ENCODE results near the gene ANKRD27.
"Not testable (repeated sequence)": the region's sequence is repeated elsewhere in the genome, so short reads cannot be mapped to it uniquely, and the experiment has no call there.

The ANKRD27 gene

DNA sequence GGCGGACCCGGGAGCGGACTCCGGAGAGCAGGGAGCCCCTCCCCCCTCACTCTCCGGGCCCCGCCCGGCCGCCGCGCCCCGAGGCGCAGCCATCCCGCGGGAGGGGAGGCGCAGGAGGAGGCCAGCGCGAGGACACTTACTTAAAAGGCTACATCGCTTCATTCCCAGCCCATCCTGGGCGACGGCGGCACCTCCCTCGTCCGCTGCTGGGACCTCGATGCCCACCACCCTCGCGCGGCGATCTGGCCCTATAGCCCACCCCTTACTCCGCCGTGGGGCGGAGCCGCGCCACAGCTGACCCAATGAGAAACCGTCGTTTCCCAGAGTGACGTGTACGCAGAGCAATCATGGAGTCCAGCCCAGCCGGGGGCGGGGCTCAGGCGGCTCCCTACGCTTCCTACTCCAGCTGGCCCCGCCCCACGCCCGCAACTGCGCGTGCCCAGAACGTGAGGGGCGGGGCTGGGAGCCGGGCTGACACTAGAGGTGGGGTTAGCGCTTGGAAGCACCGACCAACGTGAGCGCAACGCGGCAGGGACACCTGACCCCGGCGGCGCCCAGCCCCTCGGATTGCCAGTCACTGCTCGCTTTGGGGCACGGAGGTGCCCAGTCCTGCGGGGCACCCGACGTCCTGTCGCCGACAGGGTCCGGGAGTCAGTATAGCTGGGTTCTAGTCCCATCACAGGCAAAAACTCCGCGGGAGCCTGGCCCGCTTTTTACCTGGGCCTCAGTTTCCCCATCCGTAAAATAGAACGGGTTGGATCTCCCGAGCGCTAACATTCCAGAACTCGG, at the start of gene ANKRD27:
Gene ANKRD27 (minus strand): TSS at position 250 of the 789 bp plus-strand sequence. CDS start 16,165 bp downstream, outside the sequence.
- DNase-seq = peak; percentile 92

DNA sequence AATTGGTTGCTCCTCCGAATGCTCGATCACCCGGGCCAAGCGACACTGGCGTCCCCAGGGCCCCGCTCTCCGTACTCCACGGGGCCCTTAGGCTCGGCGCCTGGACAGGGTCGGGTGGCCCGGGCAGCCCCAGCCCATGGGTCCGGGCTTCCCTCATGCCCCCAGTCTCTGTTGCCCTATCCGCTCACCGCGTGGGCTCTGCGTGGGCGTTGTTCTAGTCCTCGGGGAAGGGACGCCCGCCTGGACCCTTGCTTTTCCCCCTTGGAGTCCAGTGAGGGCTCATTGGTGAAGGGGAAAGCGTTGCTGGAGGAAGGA, 45.9 kb upstream of the ANKRD27 start:
- no peak for DNase-seq

GRCh38 chr19:32720216-32720935, 45.4 kb upstream of the ANKRD27 start:
- no peak for DNase-seq

GRCh38 chr19:32719611-32720059, 44.7 kb upstream of the ANKRD27 start, which contains the start of gene TDRD12:
Gene TDRD12, plus strand, starts transcription at chr19:32719767. Its CDS starts 306 bp downstream, at chr19:32720073.
- DNase-seq = no peak

GRCh38 chr19:32718286-32718685, 43.3 kb upstream of the ANKRD27 start:
- DNase-seq = no peak

- DNase-seq = no peak
Observed at GRCh38 chr19:32717496-32717895, 42.5 kb upstream of the ANKRD27 start.

GRCh38 chr19:32716203-32716602, 41.2 kb upstream of the ANKRD27 start:
- not testable (repeated sequence) for DNase-seq

DNA sequence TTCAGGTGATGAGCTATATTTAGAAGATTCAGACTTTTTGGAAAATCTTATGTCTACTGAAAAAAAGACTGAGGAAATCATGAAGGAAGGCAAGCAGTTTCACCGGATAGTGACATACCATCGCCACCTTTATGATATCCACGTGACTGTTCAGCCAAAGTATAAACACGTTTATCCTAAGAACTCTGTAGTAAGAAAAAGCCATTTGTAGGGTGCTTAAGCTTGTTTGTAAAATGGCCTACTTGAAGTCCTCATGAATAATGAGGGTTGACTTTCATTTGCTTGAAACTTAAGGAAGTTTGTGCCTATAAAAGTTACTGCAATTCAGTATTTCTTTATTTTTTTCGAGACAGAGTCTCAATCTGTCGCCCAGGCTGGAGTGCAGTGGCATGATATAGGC, 36.8 kb upstream of the ANKRD27 start:
- DNase-seq = no peak

- DNase-seq = no peak
Observed at GRCh38 chr19:32709032-32709431, 34.1 kb upstream of the ANKRD27 start.

- DNase-seq = no peak
Observed at GRCh38 chr19:32708457-32708856, 33.5 kb upstream of the ANKRD27 start.

GRCh38 chr19:32704006-32704405, 29.0 kb upstream of the ANKRD27 start:
- DNase-seq = not testable (repeated sequence)

DNA sequence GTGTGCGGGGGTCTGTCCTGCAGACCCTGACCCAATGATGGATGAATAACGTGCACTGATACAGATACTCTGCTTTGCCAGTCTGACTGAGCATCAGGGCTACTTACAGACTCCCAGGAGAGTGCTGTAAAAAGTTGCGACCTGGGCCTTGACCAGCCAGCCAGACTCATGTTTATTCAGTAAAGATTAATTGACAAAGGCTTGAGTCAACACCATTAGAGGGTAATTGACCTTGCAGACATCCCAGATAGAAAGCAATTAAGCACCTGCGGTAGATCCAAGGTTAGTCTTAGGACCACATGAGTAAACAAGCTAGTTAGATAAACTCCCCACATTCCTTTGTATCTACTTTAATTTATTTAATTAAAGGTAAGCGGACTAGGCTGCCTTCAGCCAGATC, 27.0 kb upstream of the ANKRD27 start:
- DNase-seq = no peak

DNA sequence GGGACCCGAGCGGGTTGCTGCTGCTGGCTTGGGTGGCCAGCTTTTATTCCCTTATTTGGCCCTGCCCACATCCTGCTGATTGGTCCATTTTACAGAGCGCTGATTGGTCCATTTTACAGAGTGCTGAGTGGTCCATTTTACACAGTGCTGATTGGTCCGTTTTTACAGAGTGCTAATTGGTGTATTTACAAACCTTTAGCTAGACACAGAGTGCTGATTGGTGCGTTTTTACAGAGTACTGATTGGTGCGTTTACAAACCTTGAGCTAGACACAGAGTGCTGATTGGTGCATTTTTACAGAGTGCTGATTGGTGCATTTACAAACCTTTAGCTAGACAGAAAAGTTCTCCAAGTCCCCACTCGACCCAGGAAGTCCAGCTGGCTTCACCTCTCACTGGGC, 25.1 kb upstream of the ANKRD27 start:
- not testable (repeated sequence) for DNase-seq

DNA sequence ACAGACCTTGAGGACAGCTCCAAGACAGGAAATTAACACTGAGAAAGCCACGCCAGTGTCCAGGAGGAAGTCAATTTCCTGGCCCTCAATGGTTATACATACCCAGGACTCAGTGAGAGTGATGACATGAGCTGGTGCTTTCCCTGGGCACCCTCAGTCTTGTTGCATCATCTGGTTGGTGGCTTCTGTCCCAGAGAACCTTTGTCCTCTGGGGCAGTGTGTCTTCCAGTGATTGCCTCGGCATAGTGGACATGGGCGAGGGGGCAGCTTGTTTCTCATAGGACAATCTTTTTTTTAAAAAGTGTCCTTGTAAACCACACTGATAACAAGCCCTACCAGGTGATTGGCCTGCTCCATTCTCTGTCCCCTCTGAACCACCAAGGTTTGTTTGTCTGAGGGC, 21.8 kb upstream of the ANKRD27 start:
- DNase-seq = not testable (repeated sequence)

- not testable (repeated sequence) for DNase-seq
Observed at GRCh38 chr19:32695506-32695905, 20.5 kb upstream of the ANKRD27 start.

DNA sequence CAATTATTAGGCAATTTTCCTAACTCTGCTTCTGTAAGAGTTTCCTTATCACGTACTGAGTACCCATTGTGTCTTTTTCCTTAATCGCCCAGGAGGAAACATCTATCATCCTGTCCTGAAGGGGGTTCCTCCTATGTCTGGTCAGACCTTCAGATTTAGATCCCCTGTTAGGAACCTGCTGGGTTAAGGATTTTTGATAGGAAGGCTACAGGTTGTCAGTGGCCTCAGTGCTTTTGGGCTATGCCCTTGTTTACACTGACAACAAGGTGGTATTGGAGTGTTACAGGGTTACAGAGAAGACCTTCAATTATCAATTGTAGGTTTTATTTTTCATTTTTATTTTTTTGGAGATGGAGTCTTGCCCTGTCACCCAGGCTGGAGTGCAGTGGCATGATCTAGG, 19.9 kb upstream of the ANKRD27 start:
- DNase-seq = not testable (repeated sequence)

- DNase-seq = not testable (repeated sequence)
Observed at GRCh38 chr19:32694316-32694715, 19.3 kb upstream of the ANKRD27 start.

GRCh38 chr19:32693151-32694108, 18.4 kb upstream of the ANKRD27 start:
- not testable (repeated sequence) for DNase-seq

DNA sequence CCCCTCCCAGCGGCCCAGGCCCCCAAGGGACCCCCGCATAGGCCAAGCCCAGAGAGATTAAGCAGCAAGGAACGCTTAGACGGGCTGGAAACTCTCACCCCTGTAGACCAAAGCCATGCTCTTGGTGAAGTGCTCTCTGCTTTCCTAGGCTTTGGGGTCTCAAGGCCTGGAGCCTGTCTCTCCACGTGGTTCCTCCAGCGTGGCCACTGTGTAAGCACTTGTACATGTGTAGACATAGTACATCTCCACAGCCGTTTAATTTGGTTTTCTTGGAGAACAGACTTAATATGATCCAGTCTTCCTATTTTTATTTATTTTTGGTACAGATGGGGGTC, 17.7 kb upstream of the ANKRD27 start:
- no peak for DNase-seq

- DNase-seq = peak; percentile 6
Observed at GRCh38 chr19:32691952-32692726, 17.2 kb upstream of the ANKRD27 start.

- DNase-seq = peak; percentile 78
Observed at GRCh38 chr19:32691291-32691951, 16.4 kb upstream of the ANKRD27 start, which contains the start of gene NUDT19. Gene NUDT19, plus strand, starts transcription at chr19:32691821. Its CDS starts 140 bp downstream, at chr19:32691961.

GRCh38 chr19:32688311-32688710, 13.3 kb upstream of the ANKRD27 start:
- no peak for DNase-seq
